ENCODE measurements around the gene PTGER4. TPM values are rescaled to one million over a fixed set of nuclear protein-coding genes. Genes with fewer than 3 reads are reported as not detected.
A peak's percentile ranks its signal among the peaks of the same experiment; 100 is the strongest.

Gene PTGER4
- total RNA-seq, 1 donor from 2014 or later, result 10.3 TPM

DNA sequence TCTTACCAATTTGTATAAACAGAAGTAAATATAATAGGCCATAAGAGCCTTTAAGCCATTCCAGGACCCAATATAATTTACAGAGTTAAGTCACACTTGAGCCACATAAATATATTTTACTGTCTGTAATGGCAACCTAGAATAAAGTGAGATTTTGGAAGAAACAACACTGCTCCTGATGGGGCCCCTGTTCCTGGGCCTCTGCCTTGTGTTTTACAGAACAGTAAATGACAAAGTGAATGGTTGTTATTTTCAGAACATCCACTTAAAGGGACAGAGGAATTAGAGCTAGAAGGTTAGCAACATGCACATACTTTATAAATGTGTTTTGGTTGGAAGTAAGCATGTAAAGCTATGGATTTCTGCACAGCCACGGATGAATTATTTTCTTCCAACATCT is 3.6 kb downstream of the PTGER4 start:
- no peak overlapping the region for H3K4me3 ChIP-seq (ENCODE audit: low read depth, low read length)
- TF ChIP-seq, protein P1, sequence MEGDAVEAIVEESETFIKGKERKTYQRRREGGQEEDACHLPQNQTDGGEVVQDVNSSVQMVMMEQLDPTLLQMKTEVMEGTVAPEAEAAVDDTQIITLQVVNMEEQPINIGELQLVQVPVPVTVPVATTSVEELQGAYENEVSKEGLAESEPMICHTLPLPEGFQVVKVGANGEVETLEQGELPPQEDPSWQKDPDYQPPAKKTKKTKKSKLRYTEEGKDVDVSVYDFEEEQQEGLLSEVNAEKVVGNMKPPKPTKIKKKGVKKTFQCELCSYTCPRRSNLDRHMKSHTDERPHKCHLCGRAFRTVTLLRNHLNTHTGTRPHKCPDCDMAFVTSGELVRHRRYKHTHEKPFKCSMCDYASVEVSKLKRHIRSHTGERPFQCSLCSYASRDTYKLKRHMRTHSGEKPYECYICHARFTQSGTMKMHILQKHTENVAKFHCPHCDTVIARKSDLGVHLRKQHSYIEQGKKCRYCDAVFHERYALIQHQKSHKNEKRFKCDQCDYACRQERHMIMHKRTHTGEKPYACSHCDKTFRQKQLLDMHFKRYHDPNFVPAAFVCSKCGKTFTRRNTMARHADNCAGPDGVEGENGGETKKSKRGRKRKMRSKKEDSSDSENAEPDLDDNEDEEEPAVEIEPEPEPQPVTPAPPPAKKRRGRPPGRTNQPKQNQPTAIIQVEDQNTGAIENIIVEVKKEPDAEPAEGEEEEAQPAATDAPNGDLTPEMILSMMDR (conservative IDR thresholded peaks at IDR 0.05; ENCODE audit: low read depth, low read length), result no peak
- no peak for DNase-seq (ENCODE audit: low read depth)

DNA sequence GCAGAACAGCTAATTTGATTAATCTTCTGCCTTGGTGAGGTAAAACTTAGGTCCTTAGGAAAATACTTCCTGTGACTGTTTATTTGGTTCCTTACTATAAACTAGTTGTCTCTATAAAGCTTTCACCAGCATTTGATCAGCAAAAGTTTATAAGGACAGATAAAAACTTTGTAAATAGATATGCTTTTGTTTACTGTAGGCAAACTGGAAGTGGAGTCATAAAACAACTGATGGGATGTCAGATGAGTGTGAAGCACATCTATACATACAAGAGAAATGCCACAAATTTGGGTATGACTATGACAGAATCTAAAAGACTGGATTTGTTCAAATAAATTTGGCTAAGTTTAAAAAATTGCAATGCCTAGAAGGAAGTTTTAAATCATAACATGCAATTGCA is 5.5 kb downstream of the PTGER4 start:
- TF ChIP-seq, protein P1 (conservative IDR thresholded peaks at IDR 0.05; ENCODE audit: low read depth, low read length), result no peak
- no peak overlapping the region for H3K4me3 ChIP-seq (ENCODE audit: low read depth, low read length)
- no peak for DNase-seq (ENCODE audit: low read depth)

GRCh38 chr5:40685976-40686486 is 6.3 kb downstream of the PTGER4 start:
- DNase-seq (ENCODE audit: low read depth), result no peak
- H3K4me3 ChIP-seq (ENCODE audit: low read depth, low read length), result no peak overlapping the region
- TF ChIP-seq, protein P1 (conservative IDR thresholded peaks at IDR 0.05; ENCODE audit: low read depth, low read length), result no peak

DNA sequence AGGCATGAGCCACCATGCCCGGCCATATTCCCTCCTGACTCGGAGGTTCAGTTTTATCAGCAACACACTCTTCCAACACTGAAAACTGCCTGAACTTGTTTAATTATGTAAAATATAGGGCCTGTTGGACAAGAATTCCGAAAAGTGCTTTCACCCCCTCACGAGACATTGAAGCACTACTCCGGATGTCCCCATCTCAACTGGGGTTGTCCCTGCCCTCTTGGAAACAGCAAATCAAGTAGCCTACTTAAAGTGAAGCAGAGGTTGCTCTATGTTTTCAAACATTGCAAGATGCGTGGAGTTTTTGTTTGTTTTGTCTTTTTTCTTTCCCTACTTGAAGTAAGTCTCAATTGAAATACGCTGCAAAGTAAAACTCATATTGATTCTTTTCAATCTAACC is 7.6 kb downstream of the PTGER4 start:
- TF ChIP-seq, protein P1 (conservative IDR thresholded peaks at IDR 0.05; ENCODE audit: low read depth, low read length), result no peak
- DNase-seq (ENCODE audit: low read depth), result no peak
- no peak overlapping the region for H3K4me3 ChIP-seq (ENCODE audit: low read depth, low read length)

DNA sequence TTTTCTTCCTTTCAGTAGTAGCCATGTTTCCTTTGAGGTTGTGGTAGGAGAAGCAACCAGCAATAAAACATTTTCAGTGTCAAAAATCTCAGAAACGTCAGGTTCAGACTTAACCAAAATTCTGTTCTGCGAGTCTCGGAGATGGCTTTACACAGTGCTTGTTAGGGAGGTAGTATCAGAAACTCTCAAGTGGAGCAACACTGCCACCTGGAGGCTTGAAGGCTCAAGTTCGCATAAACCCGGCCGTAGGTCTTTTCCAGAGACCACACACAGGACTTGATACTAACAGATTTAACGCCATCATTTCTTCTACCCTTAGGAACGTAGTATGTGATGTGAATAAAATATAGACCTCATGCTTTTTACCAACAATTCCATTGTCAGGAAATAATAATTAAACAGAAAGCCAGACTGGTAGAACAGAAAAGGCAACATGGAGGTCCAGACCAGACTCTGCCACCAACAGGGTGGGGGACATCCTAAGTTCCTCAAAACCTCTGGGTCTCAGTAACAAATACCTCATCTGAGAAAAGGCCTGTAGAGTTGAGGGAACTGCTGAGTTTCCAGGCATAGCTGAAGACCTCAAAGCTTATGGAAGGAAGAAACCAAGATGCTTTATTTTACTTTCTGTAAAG is 8.5 kb downstream of the PTGER4 start:
- TF ChIP-seq, protein P1 (conservative IDR thresholded peaks at IDR 0.05; ENCODE audit: low read depth, low read length), result peak; percentile 90
- H3K4me3 ChIP-seq (ENCODE audit: low read depth, low read length), result no peak overlapping the region
- peak; percentile 35 for DNase-seq (ENCODE audit: low read depth)

- TF ChIP-seq, protein P1 (conservative IDR thresholded peaks at IDR 0.05; ENCODE audit: low read depth, low read length), result no peak
- no peak for DNase-seq (ENCODE audit: low read depth)
- no peak overlapping the region for H3K4me3 ChIP-seq (ENCODE audit: low read depth, low read length)
Measured at GRCh38 chr5:40688996-40689395, 9.3 kb downstream of the PTGER4 start.

- peak; percentile 79 for DNase-seq (ENCODE audit: low read depth)
- TF ChIP-seq, protein P1 (conservative IDR thresholded peaks at IDR 0.05; ENCODE audit: low read depth, low read length), result no peak
- no peak overlapping the region for H3K4me3 ChIP-seq (ENCODE audit: low read depth, low read length)
Measured at GRCh38 chr5:40689438-40689837, 9.7 kb downstream of the PTGER4 start.

Measured in epithelial cell of proximal tubule (primary cell).